Adipocyte (in vitro differentiated cells): Measurements from ENCODE around the gene ANKRD9.
"Not testable (repeated sequence)": the region's sequence is repeated elsewhere in the genome, so short reads cannot be mapped to it uniquely, and the experiment has no call there.

Experiments
- DNase-seq: peaks from one replicate; pipeline ENCODE4 v3.0.0-alpha.2; 2015; ENCODE audit warnings: low read depth
- H3K27me3 ChIP-seq: replicated peaks from 2 replicates; pipeline ENCODE4 v1.7.0; 2013; ENCODE audit warnings: mild to moderate bottlenecking, low read length, moderate library complexity; ENCODE audit not compliant: control insufficient read depth, insufficient read depth
- H3K36me3 ChIP-seq: 2 replicates; pipeline ENCODE4 v1.7.0; 2013; ENCODE audit warnings: low read length, mild to moderate bottlenecking, moderate library complexity; ENCODE audit not compliant: control insufficient read depth, insufficient read depth, severe bottlenecking
- H3K4me1 ChIP-seq: 2 replicates; pipeline ENCODE4 v1.7.0; 2013; ENCODE audit warnings: mild to moderate bottlenecking, low read length, moderate library complexity; ENCODE audit not compliant: control insufficient read depth, insufficient read depth
- H3K4me3 ChIP-seq: 2 replicates; pipeline ENCODE4 v1.7.0; 2013; ENCODE audit warnings: mild to moderate bottlenecking, low read length, moderate library complexity
- H3K9ac ChIP-seq: 2 replicates; pipeline ENCODE4 v1.7.0; 2013; ENCODE audit warnings: mild to moderate bottlenecking, low read length, moderate library complexity
- H3K9me3 ChIP-seq: 2 replicates; pipeline ENCODE4 v1.7.0; 2013; ENCODE audit warnings: mild to moderate bottlenecking, low read length, moderate library complexity; ENCODE audit not compliant: control insufficient read depth

The ANKRD9 gene

GRCh38 chr14:102530828-102531478 lies 21.4 kb upstream of the ANKRD9 start:
- Histone ChIP-seq H3K4me1 (peaks cover under 1% of the 10 kb centered on the region), H3K36me3 (no peaks in the 10 kb centered on the region), H3K9me3 (no peaks in the 10 kb centered on the region), H3K27me3 (no peaks in the 10 kb centered on the region), H3K4me3 (no peak overlapping the region), H3K9ac (no peak overlapping the region)
- no peak for DNase-seq

- Histone ChIP-seq H3K9ac (no peak overlapping the region), H3K27me3 (no peaks in the 10 kb centered on the region), H3K36me3 (no peaks in the 10 kb centered on the region), H3K4me3 (no peak overlapping the region), H3K9me3 (no peaks in the 10 kb centered on the region), H3K4me1 (peaks cover 12% of the 10 kb centered on the region)
- no peak for DNase-seq
Measured at GRCh38 chr14:102528431-102529170, 19.0 kb upstream of the ANKRD9 start.

GRCh38 chr14:102525929-102526497 lies 16.4 kb upstream of the ANKRD9 start:
- Histone ChIP-seq H3K27me3 (no peaks in the 10 kb centered on the region), H3K36me3 (no peaks in the 10 kb centered on the region), H3K4me1 (peaks cover 12% of the 10 kb centered on the region), H3K9me3 (no peaks in the 10 kb centered on the region), H3K4me3 (peak overlapping the region; percentile 86), H3K9ac (peak overlapping the region; percentile 82)
- DNase-seq, result no peak

- Histone ChIP-seq H3K36me3 (no peaks in the 10 kb centered on the region), H3K9ac (peak overlapping the region; percentile 82), H3K27me3 (no peaks in the 10 kb centered on the region), H3K9me3 (no peaks in the 10 kb centered on the region), H3K4me1 (peaks cover 12% of the 10 kb centered on the region), H3K4me3 (peak overlapping the region; percentile 86)
- DNase-seq, result peak; percentile 82
Measured at GRCh38 chr14:102525219-102525928, 15.8 kb upstream of the ANKRD9 start.

GRCh38 chr14:102524451-102525218 lies 15.1 kb upstream of the ANKRD9 start:
- Histone ChIP-seq H3K27me3 (no peaks in the 10 kb centered on the region), H3K36me3 (no peaks in the 10 kb centered on the region), H3K4me3 (peak overlapping the region; percentile 86), H3K4me1 (peaks cover 12% of the 10 kb centered on the region), H3K9ac (peak overlapping the region; percentile 82), H3K9me3 (no peaks in the 10 kb centered on the region)
- DNase-seq, result peak; percentile 99

- Histone ChIP-seq H3K4me1 (peaks cover 12% of the 10 kb centered on the region), H3K9me3 (no peaks in the 10 kb centered on the region), H3K4me3 (peak overlapping the region; percentile 86), H3K9ac (peak overlapping the region; percentile 64), H3K27me3 (no peaks in the 10 kb centered on the region), H3K36me3 (no peaks in the 10 kb centered on the region)
- no peak for DNase-seq
Measured at GRCh38 chr14:102523569-102524450, 14.2 kb upstream of the ANKRD9 start.

GRCh38 chr14:102523200-102523568 lies 13.6 kb upstream of the ANKRD9 start:
- peaks cover 12% of the 10 kb centered on the region for H3K4me1 ChIP-seq
- no peaks in the 10 kb centered on the region for H3K36me3 ChIP-seq
- no peak overlapping the region for H3K4me3 ChIP-seq
- H3K27me3 ChIP-seq, result no peaks in the 10 kb centered on the region
- no peak overlapping the region for H3K9ac ChIP-seq
- no peak for DNase-seq
- H3K9me3 ChIP-seq, result no peaks in the 10 kb centered on the region

- DNase-seq, H3K27me3 ChIP-seq, H3K36me3 ChIP-seq, H3K4me1 ChIP-seq, H3K9ac ChIP-seq, H3K9me3 ChIP-seq, H3K4me3 ChIP-seq: not testable (repeated sequence)
Measured at GRCh38 chr14:102519709-102520108, 10.1 kb upstream of the ANKRD9 start.

GRCh38 chr14:102518063-102518648 lies 8.6 kb upstream of the ANKRD9 start:
- Histone ChIP-seq H3K9ac (no peak overlapping the region), H3K9me3 (no peaks in the 10 kb centered on the region), H3K4me1 (peaks cover 4% of the 10 kb centered on the region), H3K27me3 (no peaks in the 10 kb centered on the region), H3K4me3 (no peak overlapping the region), H3K36me3 (no peaks in the 10 kb centered on the region)
- DNase-seq, result no peak
